HG03045 (cell line): ENCODE measurements around the gene ADRB2.
"Not testable (repeated sequence)": the region's sequence is repeated elsewhere in the genome, so short reads cannot be mapped to it uniquely, and the experiment has no call there.

Source experiments
- ATAC-seq: cut with Tn5 transposase; IDR thresholded peaks from one replicate; pipeline ENCODE4 v1.9.1; 2021; ENCODE audit warnings: mild to moderate bottlenecking, moderate library complexity; ENCODE audit not compliant: unreplicated experiment

Gene ADRB2

GRCh38 chr5:148850836-148851235, 24.4 kb downstream of the ADRB2 start:
- no peak for ATAC-seq

DNA sequence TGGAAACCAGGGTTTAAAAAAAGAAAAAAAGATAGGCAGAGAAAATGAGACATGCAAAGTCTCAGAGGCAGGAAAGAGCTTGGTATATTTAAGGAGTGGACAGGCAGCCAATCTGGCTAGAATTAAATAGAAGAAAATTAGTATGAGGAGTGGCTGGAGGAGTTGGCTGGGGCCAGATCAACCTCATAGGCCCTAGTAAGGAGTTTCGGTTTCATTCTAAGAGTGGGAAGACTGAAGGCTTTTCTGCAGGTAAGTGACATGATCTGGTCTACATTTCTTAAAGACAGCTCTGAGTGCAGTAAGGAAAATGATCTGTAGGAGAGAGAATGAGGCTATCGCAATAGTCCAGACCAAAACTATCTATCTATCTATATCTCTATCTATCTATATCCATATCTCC, 27.5 kb downstream of the ADRB2 start:
- ATAC-seq: no peak

GRCh38 chr5:148855249-148856008, 29.0 kb downstream of the ADRB2 start:
- ATAC-seq: no peak

GRCh38 chr5:148856009-148856367, 29.6 kb downstream of the ADRB2 start:
- no peak for ATAC-seq

GRCh38 chr5:148856424-148856823, 30.0 kb downstream of the ADRB2 start:
- no peak for ATAC-seq

- ATAC-seq: no peak
These were observed 31.1 kb downstream of the ADRB2 start for GRCh38 chr5:148857474-148857873.

DNA sequence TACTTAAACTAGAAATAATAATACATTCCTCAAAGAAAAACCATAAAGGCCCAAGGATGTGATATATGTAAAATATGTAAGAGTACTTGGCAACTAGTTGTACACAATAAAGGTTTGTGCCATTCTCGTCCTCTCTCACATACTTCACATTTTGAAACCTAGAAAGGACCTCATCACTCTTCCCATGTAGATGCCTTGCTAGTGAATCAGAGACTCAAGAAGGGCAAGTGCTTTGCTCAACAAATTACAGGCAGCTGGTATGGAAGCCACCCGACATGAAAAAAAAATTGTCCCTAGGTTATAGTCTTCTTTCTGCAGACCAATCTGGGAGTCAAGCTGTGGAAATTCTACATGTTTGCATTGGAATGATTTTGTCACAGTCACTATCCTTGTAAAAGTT, 31.7 kb downstream of the ADRB2 start:
- no peak for ATAC-seq

- no peak for ATAC-seq
These were observed 32.1 kb downstream of the ADRB2 start for GRCh38 chr5:148858547-148858946.

- no peak for ATAC-seq
These were observed 33.3 kb downstream of the ADRB2 start for GRCh38 chr5:148859703-148860102.

DNA sequence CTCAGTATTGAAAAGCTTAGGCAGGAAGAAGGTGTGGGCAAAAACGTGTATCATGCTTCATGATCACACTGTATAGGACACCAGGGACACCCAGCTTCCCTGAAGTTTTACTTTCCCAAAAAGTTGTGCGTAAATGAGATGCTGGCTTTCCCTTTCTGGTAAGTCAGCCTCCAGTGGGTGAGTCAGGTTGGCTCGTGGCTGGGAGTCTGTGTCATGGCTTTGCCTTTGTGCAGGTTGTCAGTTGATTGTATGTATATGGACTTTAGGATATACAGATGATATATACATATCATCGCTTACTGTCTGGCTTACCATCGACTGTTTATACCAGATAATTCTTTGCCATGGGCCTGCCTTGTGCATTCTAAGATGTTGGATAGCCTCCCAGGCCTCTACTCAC, 34.2 kb downstream of the ADRB2 start:
- ATAC-seq: no peak

GRCh38 chr5:148861088-148861487, 34.7 kb downstream of the ADRB2 start:
- no peak for ATAC-seq

DNA sequence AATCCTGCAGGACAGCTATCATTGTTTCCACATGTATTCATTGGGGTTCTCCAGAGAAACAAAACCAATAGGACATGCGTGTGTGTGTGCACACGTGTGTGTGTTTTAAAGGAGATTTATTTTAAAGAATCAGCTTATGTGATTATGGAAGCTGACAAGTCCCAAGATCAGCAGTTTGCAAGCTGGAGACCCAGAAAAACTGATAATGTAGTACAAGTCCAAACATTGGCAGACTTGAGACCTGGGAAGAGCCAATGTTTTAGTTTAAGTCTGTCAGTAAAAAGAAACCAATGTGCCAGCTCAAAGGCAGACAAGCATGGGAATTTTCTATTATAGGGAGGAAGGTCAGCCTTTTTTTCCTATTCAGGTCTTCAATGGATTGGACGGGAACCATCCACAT, 35.3 kb downstream of the ADRB2 start:
- ATAC-seq: no peak

GRCh38 chr5:148864113-148864841, 37.9 kb downstream of the ADRB2 start:
- ATAC-seq: no peak

DNA sequence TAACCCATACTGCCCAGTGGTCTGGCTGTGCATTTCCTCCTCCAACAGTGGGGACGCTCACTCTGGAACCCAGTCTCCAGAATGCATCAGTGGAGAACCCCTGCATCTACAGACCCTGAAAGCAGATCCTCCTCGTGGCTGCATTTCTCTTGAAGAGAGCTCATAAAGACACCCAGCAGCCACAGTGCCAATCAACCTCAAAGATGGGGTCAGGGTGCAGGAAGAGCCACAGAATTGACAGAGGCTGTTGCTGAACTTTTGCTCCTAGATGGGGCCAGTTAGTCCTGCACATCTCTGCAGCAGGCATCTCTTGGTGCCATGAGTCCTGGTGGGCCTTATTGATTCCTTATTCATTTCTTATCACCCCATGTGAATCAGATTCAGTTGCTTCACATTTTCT, 39.6 kb downstream of the ADRB2 start:
- no peak for ATAC-seq

GRCh38 chr5:148873120-148873519, 46.7 kb downstream of the ADRB2 start:
- ATAC-seq: no peak

DNA sequence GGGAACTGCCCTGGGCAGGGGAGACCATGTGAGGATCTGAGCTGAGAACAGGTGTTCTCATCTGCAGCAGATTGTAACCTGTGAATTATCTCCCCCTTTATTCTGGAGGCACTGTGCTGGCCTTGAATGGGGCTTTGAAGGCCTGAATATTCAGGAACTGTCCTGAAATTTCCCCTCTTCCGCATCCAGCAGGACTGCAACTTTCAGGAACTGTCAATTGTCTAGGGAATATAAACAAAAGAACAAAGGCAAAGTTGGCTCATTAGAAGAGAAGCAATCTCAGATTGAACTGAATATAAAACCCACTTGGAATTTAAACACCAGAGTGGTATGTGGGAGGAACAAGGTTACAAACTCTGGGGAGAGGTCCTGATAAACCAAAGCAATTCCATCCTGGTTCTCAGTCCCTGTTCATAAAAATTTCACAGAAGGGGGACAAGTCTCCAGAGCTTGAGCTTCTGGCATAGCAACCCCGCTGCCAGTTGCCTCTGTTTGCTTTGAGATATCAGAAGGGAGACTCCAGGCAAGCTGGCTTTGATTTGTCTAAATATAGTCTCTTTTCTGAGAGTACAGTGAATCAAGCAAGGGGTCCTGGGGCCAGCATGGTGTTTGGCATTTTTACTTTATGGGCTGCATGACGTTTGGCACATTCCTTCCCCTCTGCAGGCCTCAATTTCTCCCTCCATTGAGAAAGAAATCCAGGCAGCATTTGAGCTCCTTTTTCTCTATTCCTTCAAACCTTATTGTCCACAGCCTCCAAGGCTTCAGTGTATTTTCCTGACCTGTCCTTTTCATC, 47.5 kb downstream of the ADRB2 start:
- ATAC-seq: no peak

DNA sequence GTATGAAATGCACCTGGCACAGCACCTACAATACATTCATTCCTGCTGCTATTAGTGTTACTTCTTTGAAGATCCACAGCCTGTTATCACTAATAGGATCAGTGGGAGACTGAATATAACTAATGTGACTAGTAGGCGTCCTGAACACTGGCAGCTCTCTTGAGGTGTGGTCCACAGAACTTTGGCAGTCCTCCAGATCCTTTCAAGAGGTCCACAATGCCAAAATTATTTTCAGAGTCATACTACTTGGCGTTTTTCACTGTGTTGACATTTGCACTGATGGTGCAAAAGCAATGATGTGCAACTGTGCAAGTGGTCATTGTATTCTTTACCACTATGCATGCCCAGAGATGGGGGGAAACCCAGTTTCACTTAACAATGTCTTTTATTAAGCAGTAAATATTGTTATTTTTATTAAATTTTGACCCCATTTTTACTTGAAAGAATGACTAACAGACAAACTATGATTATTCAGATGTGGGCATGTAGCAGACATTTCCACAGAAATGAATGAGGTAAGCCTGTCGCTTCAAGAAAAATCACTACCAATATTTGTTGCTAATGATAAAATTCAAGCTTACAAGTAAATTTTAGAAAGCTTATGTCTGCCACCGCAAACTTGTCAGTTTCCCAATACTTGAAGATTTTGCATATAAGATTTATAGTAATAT, 48.9 kb downstream of the ADRB2 start:
- no peak for ATAC-seq

GRCh38 chr5:148877436-148877835, 51.0 kb downstream of the ADRB2 start:
- ATAC-seq: not testable (repeated sequence)
